Body of pancreas (tissue), 4 donors: ENCODE measurements around the gene GIT2. TPM values are rescaled to one million over a fixed set of nuclear protein-coding genes. Genes with fewer than 3 reads are reported as not detected.

Experiments used
- ATAC-seq: fragments of 150-250 bp; one replicate; pipeline ENCODE4 v1.9.1; 2016
- DNase-seq, 4 donors: peaks; one replicate each; pipeline ENCODE4 v3.0.0-alpha.2; 2019
- H3K27ac ChIP-seq, 4 donors: fragments of 200-600 bp; sonication (generic); 1 replicate in 3 of 4; 2 replicates in 1 of 4; pipeline versions ENCODE4 v1.5.1 to v1.6.1; 2016 to 2019; ENCODE audit warnings: mild to moderate bottlenecking in 1 of 4, mixed read lengths in 1 of 4, moderate library complexity in 1 of 4
- H3K27me3 ChIP-seq, 2 donors: fragments of 200-600 bp; sonication (generic); one replicate each; pipeline ENCODE4 v1.6.0; 2016; ENCODE audit warnings: mild to moderate bottlenecking in 1 of 2
- H3K36me3 ChIP-seq, 2 donors: fragments of 200-600 bp; sonication (generic); replicated peaks in 1 of 2; 2 replicates each; pipeline ENCODE4 v1.5.1; 2016; ENCODE audit warnings: low read depth in 2 of 2; ENCODE audit not compliant: insufficient read depth in 1 of 2
- H3K4me1 ChIP-seq: fragments of 200-600 bp; sonication (generic); one replicate; pipeline ENCODE4 v1.6.0; 2016
- H3K4me3 ChIP-seq, 2 donors: fragments of 200-600 bp; sonication (generic); 1 replicate in 1 of 2; 2 replicates in 1 of 2; pipeline ENCODE4 v1.5.1; 2016 to 2019
- H3K9me3 ChIP-seq, 3 donors: fragments of 200-600 bp; sonication (generic); 1 replicate in 2 of 3; 2 replicates in 1 of 3; pipeline ENCODE4 v1.5.1; 2016
- CTCF ChIP-seq, 7 experiments: fragments of 450-650 bp in 4 of 7; fragments of 200-600 bp in 3 of 7; sonication (generic) in 3 of 7; IDR thresholded peaks; one replicate each; pipeline ENCODE4 v1.5.1; 2016 to 2019; ENCODE audit warnings: antibody characterized with exemption in 7 of 7
- POLR2A ChIP-seq, 3 donors: fragments of 450-650 bp; IDR thresholded peaks; one replicate each; pipeline ENCODE4 v1.6.1; 2016; ENCODE audit warnings: antibody characterized with exemption in 3 of 3, mild to moderate bottlenecking in 2 of 3
- WGBS, 2 donors: methylation state at CpG; one replicate each; pipeline ENCODE4 v1.1.5; 2017; 5-methylcytosine and 5-hydroxymethylcytosine counted together
- intact Hi-C: fragments of 100-400 bp; cut with DNase I; formaldehyde crosslinking; loops from one replicate; pipeline ENCODE4 v1.15.1; 2023
- total RNA-seq, 2 donors: library from RNA; depleted of rRNA; stranded (reverse); fragments of >200 nt; gene quantifications; one replicate each; pipeline ENCODE4 v1.1.0, GENCODE V29; 2016

The GIT2 gene
- total RNA-seq, 2 donors from 2014 or later, result 44.4 to 50.1 TPM

- DNase-seq (no peak), ATAC-seq (no peak)
- intact Hi-C loops, result no loop called here
- H3K4me3 ChIP-seq, result no peak overlapping the region
- no peak for TF ChIP-seq POLR2A (IDR thresholded peaks at IDR 0.05)
- TF ChIP-seq CTCF (IDR thresholded peaks at IDR 0.05), result no peak
- no peak overlapping the region for H3K27ac ChIP-seq
- 75 to 84% methylated on average over 4 to 5 of the region's 5 CpGs for whole genome bisulfite sequencing, 2 donors
- no peaks in the 10 kb centered on the region for H3K9me3 ChIP-seq
- peaks cover 0 to 6% of the 10 kb centered on the region in 2 donors for H3K36me3 ChIP-seq
- H3K27me3 ChIP-seq, result no peaks in the 10 kb centered on the region
- peaks cover 26% of the 10 kb centered on the region for H3K4me1 ChIP-seq
These were observed 41.1 kb upstream of the GIT2 start for GRCh38 chr12:110037315-110037714.

GRCh38 chr12:110035534-110036104 is 39.5 kb upstream of the GIT2 start:
- WGBS, 2 donors, result 68 to 72% methylated on average over 4 to 7 of the region's 7 CpGs
- Histone ChIP-seq H3K4me1 (peaks cover 26% of the 10 kb centered on the region), H3K27me3 (no peaks in the 10 kb centered on the region), H3K9me3 (no peaks in the 10 kb centered on the region), H3K4me3 (no peak overlapping the region), H3K36me3 (peaks cover 0 to 8% of the 10 kb centered on the region in 2 donors), H3K27ac (no peak overlapping the region)
- ATAC-seq (no peak), DNase-seq (no peak)
- TF ChIP-seq CTCF (IDR thresholded peaks at IDR 0.05), result no peak
- no peak for TF ChIP-seq POLR2A (IDR thresholded peaks at IDR 0.05)
- intact Hi-C loops, result no loop called here

GRCh38 chr12:110033888-110034287 is 37.7 kb upstream of the GIT2 start:
- Histone ChIP-seq H3K27ac (no peak overlapping the region), H3K9me3 (no peaks in the 10 kb centered on the region), H3K4me1 (peaks cover 10% of the 10 kb centered on the region), H3K27me3 (no peaks in the 10 kb centered on the region), H3K36me3 (peaks cover 5 to 16% of the 10 kb centered on the region in 2 donors), H3K4me3 (no peak overlapping the region)
- no peak for TF ChIP-seq POLR2A (IDR thresholded peaks at IDR 0.05)
- TF ChIP-seq CTCF (IDR thresholded peaks at IDR 0.05), result no peak
- ATAC-seq (no peak), DNase-seq (no peak)
- WGBS, 2 donors, result 90 to 96% methylated on average over 3 of the region's 3 CpGs
- intact Hi-C loops, result no loop called here

- no peak for TF ChIP-seq CTCF (IDR thresholded peaks at IDR 0.05)
- no peak for TF ChIP-seq POLR2A (IDR thresholded peaks at IDR 0.05)
- intact Hi-C loops, result no loop called here
- Histone ChIP-seq H3K27me3 (no peaks in the 10 kb centered on the region), H3K36me3 (peaks cover 5 to 16% of the 10 kb centered on the region in 2 donors), H3K27ac (no peak overlapping the region), H3K4me3 (no peak overlapping the region), H3K9me3 (no peaks in the 10 kb centered on the region), H3K4me1 (no peaks in the 10 kb centered on the region)
- ATAC-seq (no peak), DNase-seq (no peak)
- WGBS, 2 donors, result 80% methylated on average over 2 of the region's 2 CpGs; no CpG with 5 or more reads in 1 of the 2 donors
These were observed 33.2 kb upstream of the GIT2 start for GRCh38 chr12:110029290-110029815.

- Histone ChIP-seq H3K27me3 (no peaks in the 10 kb centered on the region), H3K9me3 (no peaks in the 10 kb centered on the region), H3K36me3 (peaks cover 5 to 10% of the 10 kb centered on the region in 2 donors), H3K4me1 (no peaks in the 10 kb centered on the region), H3K27ac (no peak overlapping the region), H3K4me3 (no peak overlapping the region)
- ATAC-seq (no peak), DNase-seq (no peak)
- WGBS, 2 donors, result 83 to 91% methylated on average over 5 to 6 of the region's 6 CpGs
- intact Hi-C loops, result no loop called here
- TF ChIP-seq CTCF (IDR thresholded peaks at IDR 0.05), result no peak
- TF ChIP-seq POLR2A (IDR thresholded peaks at IDR 0.05), result no peak
These were observed 32.2 kb upstream of the GIT2 start for GRCh38 chr12:110028323-110028722.
